Measurements from ENCODE around the gene PLVAP.
"Not testable (repeated sequence)": the region's sequence is repeated elsewhere in the genome, so short reads cannot be mapped to it uniquely, and the experiment has no call there.

The PLVAP gene

DNA sequence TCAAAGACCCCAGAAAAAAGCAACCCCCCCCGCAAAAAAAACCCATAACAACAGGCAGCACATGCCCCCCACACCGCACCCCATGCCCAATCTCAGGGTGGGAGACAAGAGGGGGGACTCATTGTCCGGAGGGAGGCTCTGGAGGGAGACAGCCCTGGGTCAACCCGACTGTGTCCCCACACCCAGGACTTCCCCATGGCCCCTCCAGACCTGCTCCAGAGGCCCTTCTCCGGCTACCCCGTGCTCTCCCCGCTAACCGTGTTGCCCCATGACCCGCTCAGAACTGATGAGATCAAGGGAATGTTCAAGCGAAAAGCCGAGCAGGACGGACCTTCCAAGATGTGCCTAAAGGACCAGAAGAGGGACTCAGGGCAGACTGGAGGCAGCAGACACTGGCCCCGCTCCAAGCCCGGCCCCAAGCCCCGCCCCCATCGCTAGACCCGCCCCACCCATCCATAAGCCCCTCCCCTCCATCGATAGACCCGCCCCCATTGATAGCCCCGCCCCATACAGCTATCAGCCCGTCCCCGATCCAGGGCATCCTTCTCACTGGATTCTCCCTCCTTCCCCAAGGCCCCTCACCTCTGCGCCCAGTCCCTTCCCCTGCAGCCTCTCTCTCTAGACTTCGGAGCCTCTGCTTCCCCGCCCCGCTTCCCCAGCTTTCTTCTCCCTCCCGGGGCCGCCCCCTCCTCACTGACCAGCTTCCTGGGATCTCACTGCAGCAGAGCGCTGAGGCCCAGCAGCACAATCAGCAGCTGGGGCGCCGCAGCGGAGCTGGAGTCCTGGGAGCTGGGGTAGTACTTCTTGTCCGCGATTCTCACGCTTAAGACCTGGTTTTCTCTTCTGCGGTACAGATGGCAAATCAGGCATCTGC lies 26.1 kb upstream of the PLVAP start:
- in situ Hi-C loops (cut with HindIII; ENCODE audit: low sequenced_read_pairs), result no loop called here

DNA sequence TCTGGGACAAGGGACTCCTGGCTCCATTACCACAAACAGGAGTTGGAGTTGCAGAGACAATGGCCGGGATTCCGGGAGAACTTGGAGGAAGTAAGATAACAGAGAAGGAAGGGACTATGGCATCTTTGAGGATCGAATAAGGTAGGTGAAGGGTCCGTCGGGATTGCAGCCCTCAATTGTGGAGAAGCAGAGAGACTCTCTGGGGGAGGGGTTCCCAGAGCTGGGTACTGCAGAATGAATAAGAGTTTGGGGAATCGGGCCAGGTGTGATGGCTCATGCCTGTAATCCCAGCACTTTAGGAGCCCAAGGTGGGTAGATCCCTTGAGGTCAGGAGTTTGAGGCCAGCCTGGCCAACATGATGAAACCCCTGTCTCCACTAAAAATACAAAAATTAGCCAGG lies 24.5 kb upstream of the PLVAP start:
- in situ Hi-C loops (cut with HindIII; ENCODE audit: low sequenced_read_pairs), result no loop called here

- in situ Hi-C loops (cut with HindIII; ENCODE audit: low sequenced_read_pairs), result no loop called here
Measured at GRCh38 chr19:17398902-17399527, 21.9 kb upstream of the PLVAP start.

DNA sequence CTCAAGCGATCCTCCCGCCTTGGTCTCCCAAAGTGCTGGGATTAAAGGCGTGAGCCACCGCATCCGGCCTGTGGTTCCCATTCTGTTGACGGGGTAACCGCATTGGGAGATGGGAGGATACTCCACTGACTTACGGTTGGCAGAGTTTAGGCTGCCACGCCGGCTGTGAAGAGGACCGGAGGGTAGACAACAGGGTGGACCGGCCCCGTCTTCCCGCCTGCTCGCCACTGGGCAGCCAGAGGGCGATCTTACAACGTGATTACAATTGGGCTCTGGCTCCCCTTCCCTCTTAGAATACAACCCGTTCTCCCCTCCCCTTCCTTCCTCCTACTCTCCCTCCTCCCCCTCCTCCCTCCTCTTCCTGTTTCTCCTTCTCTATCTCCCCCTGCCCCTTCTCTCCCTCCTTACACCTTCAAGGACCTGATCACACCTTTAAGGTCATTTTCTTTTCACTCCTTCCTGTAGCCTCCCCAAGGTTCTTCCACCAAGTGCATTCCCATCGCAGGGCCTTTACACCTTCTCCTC lies 17.8 kb upstream of the PLVAP start:
- in situ Hi-C loops (cut with HindIII; ENCODE audit: low sequenced_read_pairs), result no loop called here

DNA sequence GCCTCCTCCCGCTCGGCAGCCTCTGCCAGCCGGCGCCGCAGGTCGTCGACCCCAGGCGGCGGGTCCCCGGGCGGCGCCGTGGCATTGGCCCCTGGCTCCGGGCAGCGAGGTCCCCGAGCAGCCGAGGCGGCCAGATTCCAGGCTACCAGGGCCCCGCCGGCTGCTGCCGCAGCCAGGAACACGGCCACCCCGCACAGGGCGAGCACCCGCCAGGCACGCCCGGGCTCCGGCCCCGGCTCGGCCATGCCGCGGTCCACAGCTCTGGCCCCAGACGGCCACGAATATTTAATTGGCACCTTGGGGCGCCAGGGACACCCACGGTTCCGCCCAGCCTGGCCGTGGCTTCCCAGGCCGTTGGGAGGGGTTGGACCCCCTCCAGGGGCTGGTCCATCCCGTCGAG lies 16.8 kb upstream of the PLVAP start, which contains the start of gene CCDC194:
Gene CCDC194, minus strand, starts transcription at position 283 of the 400 bp plus-strand sequence. Its CDS starts 38 bp downstream, at position 245.
- in situ Hi-C loops (cut with HindIII; ENCODE audit: low sequenced_read_pairs), result no loop called here

GRCh38 chr19:17393002-17393401 lies 15.9 kb upstream of the PLVAP start:
- in situ Hi-C loops (cut with HindIII; ENCODE audit: low sequenced_read_pairs), result no loop called here

DNA sequence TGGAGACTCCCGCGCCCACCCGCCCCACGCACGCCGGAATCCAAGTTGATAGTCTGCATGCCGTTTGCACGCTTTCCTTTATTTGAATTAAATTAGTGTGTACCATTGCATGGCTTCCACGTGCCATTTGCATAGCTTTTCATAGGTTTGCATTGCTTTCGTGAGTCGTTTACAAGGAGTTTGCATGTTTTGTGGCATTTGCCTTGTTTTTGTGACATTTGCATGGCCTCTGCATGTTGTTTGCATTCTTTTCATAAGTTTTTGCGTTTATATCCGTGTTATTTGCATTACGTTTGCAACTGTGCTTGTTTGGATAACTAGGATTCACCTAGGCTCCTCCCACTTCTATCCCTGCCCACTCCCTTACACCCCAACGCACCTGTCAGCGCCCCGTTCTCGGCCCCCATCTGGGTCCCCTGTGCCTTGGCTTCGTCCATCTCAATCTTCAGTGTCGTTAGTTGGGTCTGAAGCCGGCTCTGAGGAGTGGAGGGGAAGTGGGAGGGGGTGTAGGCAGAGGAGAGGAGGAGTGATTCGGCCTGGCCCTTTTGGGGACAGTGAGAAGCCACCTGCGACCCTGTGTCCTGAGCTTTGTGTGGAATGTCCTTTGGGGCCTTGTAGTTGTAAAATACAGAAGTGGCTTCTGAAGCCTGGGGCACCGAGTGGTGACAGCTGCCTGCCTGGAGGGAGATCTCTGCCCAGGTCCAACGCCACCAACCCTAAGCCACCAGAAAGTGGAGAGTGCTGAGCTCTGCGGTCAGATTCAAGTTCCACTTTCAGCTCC lies 14.4 kb upstream of the PLVAP start:
- in situ Hi-C loops (cut with HindIII; ENCODE audit: low sequenced_read_pairs), result no loop called here

DNA sequence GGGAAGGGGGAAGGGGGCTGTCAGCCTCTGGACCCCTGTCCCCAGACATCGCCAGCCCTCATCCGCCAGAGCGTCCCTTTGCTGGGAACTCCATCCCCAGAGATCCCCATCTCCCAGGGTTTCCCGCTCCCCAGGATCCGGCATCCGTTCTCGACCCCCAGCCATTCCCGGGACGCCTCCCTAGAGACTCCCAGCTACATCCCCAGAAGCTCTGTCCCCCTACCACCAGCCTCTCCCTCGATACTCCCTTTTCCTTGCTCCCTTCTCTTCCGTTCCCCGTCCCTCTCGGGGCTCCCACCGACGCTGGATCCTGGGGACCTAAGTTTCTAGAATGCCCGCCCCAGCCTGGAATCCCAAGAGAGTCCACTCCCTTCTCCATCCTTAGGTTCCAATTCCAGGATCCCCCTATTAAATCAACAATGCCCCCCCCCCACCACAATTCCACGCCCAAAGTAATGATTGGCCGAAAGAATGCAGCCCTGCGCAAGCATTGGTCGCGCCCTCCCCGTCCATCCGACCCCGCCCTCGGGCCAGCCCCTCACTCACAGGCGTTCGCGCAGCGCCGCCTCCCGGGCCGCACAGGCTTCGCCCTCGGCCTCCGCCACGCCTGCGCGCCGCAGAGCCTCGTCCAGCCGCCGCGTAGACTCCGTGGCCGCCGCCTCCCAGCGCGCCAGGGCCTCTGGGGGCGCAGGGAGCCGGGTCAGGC lies 13.7 kb upstream of the PLVAP start:
- in situ Hi-C loops (cut with HindIII; ENCODE audit: low sequenced_read_pairs), result no loop called here

DNA sequence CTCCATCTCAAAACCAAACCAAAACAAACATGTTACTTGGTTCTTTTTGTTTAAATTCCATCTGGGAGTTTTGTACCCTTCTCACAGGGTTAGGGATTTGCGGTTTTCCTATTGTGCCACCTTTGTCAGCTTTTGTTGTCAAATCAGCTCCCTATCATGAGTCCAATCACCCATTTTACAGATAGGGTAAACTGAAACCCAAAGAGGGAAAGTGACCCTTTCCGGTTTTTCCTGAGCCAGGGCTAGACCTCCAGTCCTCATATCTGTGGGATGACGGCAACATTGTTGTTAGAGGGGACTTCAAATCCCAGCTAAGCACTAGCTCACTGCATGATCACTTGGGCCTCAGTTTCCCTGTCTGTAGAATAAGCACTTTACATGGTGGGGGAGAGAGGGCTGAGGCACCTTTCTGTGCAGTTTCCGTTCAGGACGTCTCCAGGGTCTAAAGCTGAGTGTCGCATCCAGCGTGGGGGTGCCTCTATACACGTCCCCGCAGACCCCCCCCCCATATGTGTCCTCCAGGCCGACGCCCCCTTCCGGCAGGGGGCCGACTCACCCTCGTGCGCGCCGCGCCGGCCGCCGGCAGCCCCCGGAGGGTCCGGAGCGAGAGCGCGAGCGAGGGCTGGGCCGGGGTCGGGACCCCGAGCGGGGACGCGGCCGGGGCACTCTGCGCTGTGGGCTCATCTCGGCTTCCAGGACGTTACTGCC lies 13.0 kb upstream of the PLVAP start:
- in situ Hi-C loops (cut with HindIII; ENCODE audit: low sequenced_read_pairs), result no loop called here

DNA sequence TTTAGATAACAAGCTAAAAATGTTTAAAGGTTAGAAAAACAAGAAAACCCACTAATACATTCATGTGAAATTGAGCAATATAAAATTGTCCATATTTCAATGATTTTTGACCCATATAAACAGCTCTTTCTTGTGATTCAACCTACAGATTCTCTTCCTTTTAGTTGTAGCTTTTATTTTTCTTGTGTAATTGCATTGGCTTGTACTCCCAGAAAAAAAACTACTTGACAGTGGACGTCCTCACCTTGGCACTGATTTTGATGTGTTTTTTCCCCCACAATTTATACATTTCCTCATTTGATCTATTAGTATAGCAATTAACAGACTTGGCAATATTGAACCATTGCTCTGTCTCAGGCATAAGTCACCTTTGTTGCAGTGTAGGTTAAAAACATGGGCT lies 12.1 kb upstream of the PLVAP start:
- in situ Hi-C loops (cut with HindIII; ENCODE audit: low sequenced_read_pairs), result no loop called here

GRCh38 chr19:17385878-17386611 lies 8.9 kb upstream of the PLVAP start:
- in situ Hi-C loops (cut with HindIII; ENCODE audit: low sequenced_read_pairs), result no loop called here

- in situ Hi-C loops (cut with HindIII; ENCODE audit: low sequenced_read_pairs), result no loop called here
Measured at GRCh38 chr19:17380426-17381138, 3.4 kb upstream of the PLVAP start.

DNA sequence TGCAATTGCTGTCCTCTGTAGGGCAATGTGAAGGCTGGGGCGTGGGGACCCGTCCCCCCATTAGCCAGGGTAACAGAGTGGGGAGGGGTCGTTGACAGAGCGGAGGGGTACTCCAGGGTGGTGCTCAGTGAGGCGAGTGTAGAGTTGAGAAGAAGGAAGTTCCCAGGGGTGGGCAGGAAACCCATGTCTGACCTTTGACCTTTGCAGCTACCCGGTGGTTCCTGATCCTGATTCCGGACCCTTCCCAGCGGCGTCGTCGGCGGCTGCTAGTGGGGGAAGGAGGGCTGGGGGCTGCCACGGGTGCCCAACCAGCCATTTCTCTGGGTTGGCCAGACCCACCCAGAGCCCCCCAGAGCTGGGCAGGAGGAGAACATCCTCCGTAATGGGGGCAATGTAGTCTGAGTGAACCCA lies 2.1 kb upstream of the PLVAP start:
- in situ Hi-C loops (cut with HindIII; ENCODE audit: low sequenced_read_pairs), result no loop called here

GRCh38 chr19:17378271-17378670 lies 1.1 kb upstream of the PLVAP start:
- in situ Hi-C loops (cut with HindIII; ENCODE audit: low sequenced_read_pairs), result no loop called here

DNA sequence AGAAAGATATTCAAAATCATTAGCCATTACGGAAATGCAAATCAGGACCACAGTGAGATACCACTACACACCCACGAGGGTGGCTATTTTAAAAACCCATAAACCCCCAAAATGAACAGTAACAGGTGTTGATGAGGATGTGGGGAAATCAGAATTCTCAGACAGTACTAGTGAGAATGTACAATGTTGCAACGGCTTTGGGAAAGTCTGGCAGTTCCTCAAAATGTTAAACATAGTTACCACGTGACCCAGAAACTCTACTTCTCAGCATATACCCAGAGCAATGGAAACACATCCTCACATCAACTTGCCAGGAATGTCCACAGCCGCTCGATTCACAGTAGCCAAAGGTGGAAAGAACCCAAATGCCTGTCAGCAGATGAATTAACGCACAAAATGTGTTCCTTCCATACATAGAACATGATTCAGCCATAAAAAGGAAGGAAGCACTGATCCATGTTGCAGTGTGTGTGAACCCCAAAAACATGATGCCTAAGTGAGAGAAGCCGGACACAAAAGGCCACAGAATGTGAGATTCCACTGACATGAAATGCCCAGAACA lies 7.0 kb downstream of the PLVAP start:
- in situ Hi-C loops (cut with HindIII; ENCODE audit: low sequenced_read_pairs), result no loop called here

GRCh38 chr19:17365361-17365760 lies 11.8 kb downstream of the PLVAP start:
- in situ Hi-C loops (cut with HindIII; ENCODE audit: low sequenced_read_pairs), result no loop called here

- in situ Hi-C loops (cut with HindIII; ENCODE audit: low sequenced_read_pairs), result not testable (repeated sequence)
Measured at GRCh38 chr19:17363852-17364605, 13.1 kb downstream of the PLVAP start.

Data from endothelial cell of hepatic sinusoid (primary cell).